Measurements from ENCODE around the gene GLP2R.

GRCh38 chr17:9937901-9938300 is 112.2 kb downstream of the GLP2R start:
- no peak for TF ChIP-seq EZH2 (IDR thresholded peaks at IDR 0.05)
- TF ChIP-seq POLR2AphosphoS5 (IDR thresholded peaks at IDR 0.05; ENCODE audit: borderline replicate concordance, low read depth, low read length), result no peak

Data from SK-N-MC (cell line).